HCT116 (cell line): ENCODE measurements around the gene CORO2B.

Source experiments
- CEBPB ChIP-seq: IDR thresholded peaks from 2 replicates; pipeline ENCODE4 v1.6.1; 2012; ENCODE audit warnings: low read depth
- EZH2phosphoT487 ChIP-seq: fragments of 200-600 bp; IDR thresholded peaks from 2 replicates; pipeline ENCODE4 v1.6.1; 2018; ENCODE audit warnings: antibody characterized with exemption, borderline replicate concordance
- JUND ChIP-seq: IDR thresholded peaks from 2 replicates; pipeline ENCODE4 v1.6.1; 2012
- POLR2A ChIP-seq: IDR thresholded peaks from 2 replicates; pipeline ENCODE4 v1.7.0; 2011; ENCODE audit warnings: borderline replicate concordance; ENCODE audit not compliant: insufficient read depth, insufficient read length; ENCODE audit errors: extremely low read depth
- SIN3A ChIP-seq: IDR thresholded peaks from 2 replicates; pipeline ENCODE4 v1.6.1; 2012; ENCODE audit warnings: low read depth
- SP1 ChIP-seq: IDR thresholded peaks from 2 replicates; pipeline ENCODE4 v1.6.1; 2012; ENCODE audit warnings: low read depth
- SRF ChIP-seq: IDR thresholded peaks from 2 replicates; pipeline ENCODE4 v1.6.1; 2012; ENCODE audit warnings: low read depth
- YY1 ChIP-seq: IDR thresholded peaks from 2 replicates; pipeline ENCODE4 v1.6.1; 2011; ENCODE audit warnings: low read length, low read depth, moderate library complexity, mild to moderate bottlenecking; ENCODE audit not compliant: insufficient replicate concordance; ENCODE audit errors: extremely low read depth
- ZNF274 ChIP-seq: fragments of 200-500 bp; sonication (Bioruptor generic); IDR thresholded peaks from 2 replicates; pipeline ENCODE4 v1.6.1; 2014; ENCODE audit warnings: mild to moderate bottlenecking, low read depth, low read length, inconsistent platforms
- TF ChIP-seq, protein P1 (sequence below), 3 experiments: fragments of 200-600 bp in 1 of 3; sonication (generic) in 1 of 3; IDR thresholded peaks in 2 of 3; conservative IDR thresholded peaks in 1 of 3; 2 replicates each; pipeline ENCODE4 v1.5.1; 2012 to 2017; ENCODE audit warnings: low read depth in 2 of 3, low read length in 2 of 3, antibody characterized with exemption in 1 of 3, borderline replicate concordance in 1 of 3, control low read depth in 1 of 3, mild to moderate bottlenecking in 1 of 3, mixed read lengths in 1 of 3, mixed run types in 1 of 3, moderate library complexity in 1 of 3; ENCODE audit not compliant: insufficient read depth in 1 of 3

DNA sequence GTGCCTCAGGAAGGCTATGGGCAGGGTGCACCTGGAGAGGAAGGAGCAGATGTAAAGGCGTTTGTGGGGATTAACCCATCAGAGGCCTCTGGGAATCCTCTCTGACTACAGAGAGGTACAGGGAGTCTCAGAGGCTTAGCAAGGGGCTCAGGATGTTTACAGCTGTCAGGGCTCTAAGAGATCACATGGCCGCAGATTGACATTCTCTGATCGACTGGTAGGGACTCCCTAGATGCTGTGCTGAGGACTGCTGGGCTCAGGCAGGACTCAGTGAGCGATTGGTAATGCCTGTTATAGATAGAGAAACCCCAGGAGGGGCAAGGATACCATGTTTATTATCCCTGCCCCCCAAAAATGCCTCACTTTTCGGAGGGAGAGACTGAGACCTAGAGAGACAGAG is 103.5 kb downstream of the CORO2B start:
- TF ChIP-seq SIN3A = no peak
- TF ChIP-seq EZH2phosphoT487 = no peak
- TF ChIP-seq, protein P1, sequence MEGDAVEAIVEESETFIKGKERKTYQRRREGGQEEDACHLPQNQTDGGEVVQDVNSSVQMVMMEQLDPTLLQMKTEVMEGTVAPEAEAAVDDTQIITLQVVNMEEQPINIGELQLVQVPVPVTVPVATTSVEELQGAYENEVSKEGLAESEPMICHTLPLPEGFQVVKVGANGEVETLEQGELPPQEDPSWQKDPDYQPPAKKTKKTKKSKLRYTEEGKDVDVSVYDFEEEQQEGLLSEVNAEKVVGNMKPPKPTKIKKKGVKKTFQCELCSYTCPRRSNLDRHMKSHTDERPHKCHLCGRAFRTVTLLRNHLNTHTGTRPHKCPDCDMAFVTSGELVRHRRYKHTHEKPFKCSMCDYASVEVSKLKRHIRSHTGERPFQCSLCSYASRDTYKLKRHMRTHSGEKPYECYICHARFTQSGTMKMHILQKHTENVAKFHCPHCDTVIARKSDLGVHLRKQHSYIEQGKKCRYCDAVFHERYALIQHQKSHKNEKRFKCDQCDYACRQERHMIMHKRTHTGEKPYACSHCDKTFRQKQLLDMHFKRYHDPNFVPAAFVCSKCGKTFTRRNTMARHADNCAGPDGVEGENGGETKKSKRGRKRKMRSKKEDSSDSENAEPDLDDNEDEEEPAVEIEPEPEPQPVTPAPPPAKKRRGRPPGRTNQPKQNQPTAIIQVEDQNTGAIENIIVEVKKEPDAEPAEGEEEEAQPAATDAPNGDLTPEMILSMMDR (IDR thresholded peaks at IDR 0.05 in 2 of 3, conservative IDR thresholded peaks at IDR 0.05 in 1 of 3; ENCODE audit: borderline replicate concordance in 1 of 3, insufficient read depth in 1 of 3, low read depth in 2 of 3, low read length in 2 of 3) = no peak
- no peak for TF ChIP-seq POLR2A
- no peak for TF ChIP-seq YY1
- no peak for TF ChIP-seq JUND
- no peak for TF ChIP-seq CEBPB
- no peak for TF ChIP-seq SRF
- no peak for TF ChIP-seq ZNF274
- TF ChIP-seq SP1 = no peak
